Measurements from ENCODE around the gene NSMF. TPM values are rescaled to one million over a fixed set of nuclear protein-coding genes. Genes with fewer than 3 reads are reported as not detected.

The NSMF gene
- total and polyA plus RNA-seq, 12 donors = 5.3 to 29.3 (median 10.9) TPM

GRCh38 chr9:137500666-137501397, 41.7 kb upstream of the NSMF start:
- Histone ChIP-seq H3K9me3 (no peaks in the 10 kb centered on the region), H3K27me3 (no peaks in the 10 kb centered on the region), H3K4me1 (no peaks in the 10 kb centered on the region), H3K27ac (no peak overlapping the region), H3K4me3 (no peak overlapping the region), H3K36me3 (peaks cover 0 to 38% (median 0%) of the 10 kb centered on the region in 9 donors)
- 95% methylated on average over 45 of the region's 45 CpGs for WGBS, 2 donors
- TF ChIP-seq, protein P1, sequence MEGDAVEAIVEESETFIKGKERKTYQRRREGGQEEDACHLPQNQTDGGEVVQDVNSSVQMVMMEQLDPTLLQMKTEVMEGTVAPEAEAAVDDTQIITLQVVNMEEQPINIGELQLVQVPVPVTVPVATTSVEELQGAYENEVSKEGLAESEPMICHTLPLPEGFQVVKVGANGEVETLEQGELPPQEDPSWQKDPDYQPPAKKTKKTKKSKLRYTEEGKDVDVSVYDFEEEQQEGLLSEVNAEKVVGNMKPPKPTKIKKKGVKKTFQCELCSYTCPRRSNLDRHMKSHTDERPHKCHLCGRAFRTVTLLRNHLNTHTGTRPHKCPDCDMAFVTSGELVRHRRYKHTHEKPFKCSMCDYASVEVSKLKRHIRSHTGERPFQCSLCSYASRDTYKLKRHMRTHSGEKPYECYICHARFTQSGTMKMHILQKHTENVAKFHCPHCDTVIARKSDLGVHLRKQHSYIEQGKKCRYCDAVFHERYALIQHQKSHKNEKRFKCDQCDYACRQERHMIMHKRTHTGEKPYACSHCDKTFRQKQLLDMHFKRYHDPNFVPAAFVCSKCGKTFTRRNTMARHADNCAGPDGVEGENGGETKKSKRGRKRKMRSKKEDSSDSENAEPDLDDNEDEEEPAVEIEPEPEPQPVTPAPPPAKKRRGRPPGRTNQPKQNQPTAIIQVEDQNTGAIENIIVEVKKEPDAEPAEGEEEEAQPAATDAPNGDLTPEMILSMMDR (IDR thresholded peaks at IDR 0.05) = no peak
- ATAC-seq = no peak
- DNase-seq = no peak
- intact Hi-C loops (cut with DNase I) = no loop called here

DNA sequence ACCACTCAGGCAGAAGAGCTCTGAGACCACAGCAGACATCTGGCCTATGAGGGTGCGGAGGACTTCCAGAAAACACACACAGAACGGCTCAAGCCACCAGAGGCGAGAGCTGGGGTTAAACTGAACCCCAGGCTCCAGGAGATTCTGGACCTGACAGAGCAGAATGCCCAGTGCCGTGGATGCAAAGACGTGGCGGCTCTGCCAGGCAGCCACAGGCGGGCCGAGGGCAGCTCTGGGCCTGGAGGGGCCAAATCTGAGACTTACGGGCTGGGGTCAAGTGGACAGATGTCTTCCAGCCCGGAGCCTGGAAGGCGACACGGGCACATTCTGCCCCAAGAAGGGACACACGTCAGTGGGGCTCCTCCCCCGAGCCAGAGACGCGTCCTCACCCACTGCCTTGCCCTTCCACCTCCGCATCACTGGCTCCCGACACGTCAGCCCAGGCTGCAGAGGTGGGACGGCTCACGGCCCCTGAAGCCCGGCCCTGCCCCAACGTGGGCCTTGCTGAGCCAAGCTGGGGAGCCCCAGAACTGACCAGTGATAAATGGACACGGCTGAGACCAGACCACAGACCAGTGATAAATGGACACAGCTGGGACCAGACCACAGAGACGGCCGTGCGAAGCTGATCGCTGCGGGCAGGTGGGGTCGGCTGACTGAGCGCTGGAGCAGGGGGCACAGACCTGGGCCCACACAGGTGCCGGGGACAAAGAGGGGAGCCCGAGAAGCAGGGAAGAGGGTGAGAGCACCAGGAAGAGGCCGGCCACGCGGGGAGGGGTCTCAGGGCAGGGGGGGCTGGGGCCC, 40.9 kb upstream of the NSMF start:
- Histone ChIP-seq H3K9me3 (no peaks in the 10 kb centered on the region), H3K36me3 (peaks cover 0 to 38% (median 0%) of the 10 kb centered on the region in 9 donors), H3K27me3 (no peaks in the 10 kb centered on the region), H3K4me1 (no peaks in the 10 kb centered on the region), H3K27ac (no peak overlapping the region), H3K4me3 (no peak overlapping the region)
- DNase-seq (no peak), ATAC-seq (no peak)
- intact Hi-C loops (cut with DNase I) = no loop called here
- WGBS, 2 donors = 93 to 94% methylated on average over 36 of the region's 36 CpGs
- TF ChIP-seq, protein P1 (IDR thresholded peaks at IDR 0.05) = no peak

DNA sequence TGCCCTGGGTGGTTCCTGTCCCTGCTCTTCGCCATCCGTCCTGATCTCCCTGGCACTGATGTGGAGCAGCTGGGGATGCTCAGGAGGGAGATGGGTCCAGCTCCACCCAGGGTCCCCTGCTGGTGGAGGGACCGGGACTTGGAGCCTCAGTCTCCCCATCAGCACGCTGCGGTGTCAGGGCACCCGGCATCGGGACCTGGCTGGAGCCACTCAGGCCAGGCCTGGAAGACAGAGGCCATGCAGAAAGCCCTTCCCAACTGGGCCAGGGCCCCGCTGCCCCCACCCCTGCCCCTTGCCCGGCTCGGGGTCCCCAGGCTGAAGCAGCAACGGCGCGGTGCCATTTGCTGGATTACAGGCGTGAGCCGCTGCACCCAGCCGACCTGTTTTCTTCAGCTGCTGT, 40.3 kb upstream of the NSMF start:
- no peak for ATAC-seq
- intact Hi-C loops (cut with DNase I) = no loop called here
- WGBS, 2 donors = 93 to 95% methylated on average over 16 of the region's 16 CpGs

DNA sequence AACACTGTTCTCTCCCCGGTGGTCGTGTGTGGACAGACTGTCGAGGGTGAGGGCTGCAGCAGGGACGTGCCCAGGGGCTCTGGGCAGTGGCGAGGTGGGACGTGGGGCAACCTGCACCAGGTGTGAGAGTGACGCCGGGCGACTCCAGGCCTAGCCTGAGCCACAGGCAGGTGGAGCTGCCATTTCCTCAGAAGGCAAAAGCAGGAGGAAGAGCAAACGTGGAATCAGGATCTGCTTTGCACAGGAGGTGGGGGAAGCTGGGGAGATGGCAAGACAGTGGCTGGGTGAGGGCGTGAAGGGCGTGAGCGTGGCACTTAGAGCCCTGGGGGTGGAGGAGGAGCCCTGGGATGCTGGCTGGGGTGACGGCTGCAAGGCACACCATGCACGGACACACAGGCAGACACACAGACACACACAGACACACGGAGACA, 39.6 kb upstream of the NSMF start:
- no peak overlapping the region for H3K4me3 ChIP-seq
- 91 to 96% methylated on average over 16 of the region's 16 CpGs for WGBS, 2 donors
- DNase-seq (no peak), ATAC-seq (no peak)
- no peak overlapping the region for H3K27ac ChIP-seq
- intact Hi-C loops (cut with DNase I) = no loop called here
- peaks cover 0 to 38% (median 0%) of the 10 kb centered on the region in 9 donors for H3K36me3 ChIP-seq
- H3K27me3 ChIP-seq = no peaks in the 10 kb centered on the region
- TF ChIP-seq, protein P1 (IDR thresholded peaks at IDR 0.05) = no peak
- peaks cover 0 to 7% (median 0%) of the 10 kb centered on the region in 9 donors for H3K4me1 ChIP-seq
- H3K9me3 ChIP-seq = no peaks in the 10 kb centered on the region

More for the DNA sequence above, 40.3 kb upstream of the NSMF start:
- Histone ChIP-seq H3K27me3 (no peaks in the 10 kb centered on the region), H3K9me3 (no peaks in the 10 kb centered on the region), H3K36me3 (peaks cover 0 to 38% (median 0%) of the 10 kb centered on the region in 9 donors), H3K4me3 (no peak overlapping the region), H3K27ac (no peak overlapping the region), H3K4me1 (peaks cover 0 to under 1% (median 0%) of the 10 kb centered on the region in 9 donors)
- DNase-seq = no peak
- TF ChIP-seq, protein P1 (IDR thresholded peaks at IDR 0.05) = no peak
